H9 (cell line): ENCODE measurements around the gene CCDC9B. TPM values are rescaled to one million over a fixed set of nuclear protein-coding genes. Genes with fewer than 3 reads are reported as not detected.
A peak's percentile ranks its signal among the peaks of the same experiment; 100 is the strongest.

Source experiments
- DNase-seq: peaks from one replicate; pipeline ENCODE4 v3.0.0-alpha.2; 2017
- H2AFZ ChIP-seq: one replicate; pipeline ENCODE4 v1.6.1; 2013; ENCODE audit warnings: mild to moderate bottlenecking, low read length, control low read depth, moderate library complexity
- H2AK5ac ChIP-seq: 2 replicates; pipeline ENCODE4 v1.6.1; 2013; ENCODE audit warnings: low read length, control low read depth, mixed read lengths; ENCODE audit not compliant: insufficient read length
- H2BK120ac ChIP-seq: one replicate; pipeline ENCODE4 v1.6.1; 2013; ENCODE audit warnings: low read depth, mild to moderate bottlenecking, low read length, control low read depth, inconsistent platforms; ENCODE audit not compliant: poor library complexity, severe bottlenecking
- H2BK12ac ChIP-seq: 2 replicates; pipeline ENCODE4 v1.6.1; 2013; ENCODE audit warnings: low read length, control low read depth, mixed read lengths, low read depth; ENCODE audit not compliant: insufficient read length
- H2BK15ac ChIP-seq: 2 replicates; pipeline ENCODE4 v1.6.1; 2013; ENCODE audit warnings: low read depth, low read length, control low read depth
- H2BK20ac ChIP-seq: one replicate; pipeline ENCODE4 v1.6.1; 2013; ENCODE audit warnings: low read depth, mild to moderate bottlenecking, low read length, control low read depth, inconsistent platforms; ENCODE audit not compliant: poor library complexity, severe bottlenecking
- H2BK5ac ChIP-seq: 2 replicates; pipeline ENCODE4 v1.6.1; 2013; ENCODE audit warnings: low read length, control low read depth, mixed read lengths; ENCODE audit not compliant: insufficient read length
- H3K14ac ChIP-seq: 2 replicates; pipeline ENCODE4 v1.6.1; 2013; ENCODE audit warnings: low read length, control low read depth; ENCODE audit not compliant: insufficient read depth
- H3K18ac ChIP-seq: 2 replicates; pipeline ENCODE4 v1.6.1; 2013; ENCODE audit warnings: low read depth, mild to moderate bottlenecking, mixed read lengths, low read length, control low read depth; ENCODE audit not compliant: insufficient read length
- H3K23ac ChIP-seq: 2 replicates; pipeline ENCODE4 v1.6.1; 2013; ENCODE audit warnings: low read length, control low read depth, mixed read lengths, low read depth; ENCODE audit not compliant: insufficient read length
- H3K23me2 ChIP-seq: 2 replicates; pipeline ENCODE4 v1.6.1; 2013; ENCODE audit warnings: low read depth, mild to moderate bottlenecking, mixed read lengths, low read length, control low read depth; ENCODE audit not compliant: insufficient read length, poor library complexity, severe bottlenecking
- H3K27ac ChIP-seq: 2 replicates; pipeline ENCODE4 v1.5.1; 2013; ENCODE audit warnings: low read length, control low read depth, mixed read lengths, low read depth; ENCODE audit not compliant: insufficient read length
- H3K27me3 ChIP-seq: 2 replicates; pipeline ENCODE4 v1.6.1; 2013; ENCODE audit warnings: low read length, control low read depth, inconsistent platforms; ENCODE audit not compliant: insufficient read depth
- H3K4ac ChIP-seq: 2 replicates; pipeline ENCODE4 v1.6.1; 2013; ENCODE audit warnings: low read depth, mild to moderate bottlenecking, control low read depth, inconsistent platforms, low read length, moderate library complexity
- H3K4me1 ChIP-seq: 2 replicates; pipeline ENCODE4 v1.6.1; 2013; ENCODE audit warnings: low read length, control low read depth, inconsistent platforms; ENCODE audit not compliant: insufficient read depth
- H3K4me2 ChIP-seq: 2 replicates; pipeline ENCODE4 v1.6.1; 2013; ENCODE audit warnings: low read length, control low read depth, mixed read lengths; ENCODE audit not compliant: insufficient read length, insufficient read depth
- H3K56ac ChIP-seq: 2 replicates; pipeline ENCODE4 v1.6.1; 2013; ENCODE audit warnings: low read depth, mild to moderate bottlenecking, mixed read lengths, low read length, control low read depth; ENCODE audit not compliant: insufficient read length
- H3K79me1 ChIP-seq: 2 replicates; pipeline ENCODE4 v1.6.1; 2013; ENCODE audit warnings: low read depth, mild to moderate bottlenecking, moderate library complexity, low read length, control low read depth, inconsistent platforms; ENCODE audit not compliant: insufficient read depth, poor library complexity, severe bottlenecking
- H3K79me2 ChIP-seq: 2 replicates; pipeline ENCODE4 v1.6.1; 2013; ENCODE audit warnings: low read length, control low read depth, inconsistent platforms; ENCODE audit not compliant: insufficient read depth
- H3K9ac ChIP-seq: 2 replicates; pipeline ENCODE4 v1.6.1; 2013; ENCODE audit warnings: low read length, control low read depth, mixed read lengths; ENCODE audit not compliant: insufficient read length; ENCODE audit errors: extremely low read depth
- H3K9me3 ChIP-seq: one replicate; pipeline ENCODE4 v1.6.1; 2013; ENCODE audit warnings: low read depth, low read length, inconsistent platforms; ENCODE audit not compliant: control insufficient read depth
- H3T11ph ChIP-seq: one replicate; pipeline ENCODE4 v1.6.1; 2013; ENCODE audit warnings: mild to moderate bottlenecking, low read length, control low read depth, inconsistent platforms
- H4K20me1 ChIP-seq: one replicate; pipeline ENCODE4 v1.6.1; 2013; ENCODE audit not compliant: control insufficient read depth, insufficient read length, insufficient read depth
- H4K5ac ChIP-seq: 2 replicates; pipeline ENCODE4 v1.6.1; 2013; ENCODE audit warnings: low read depth, mild to moderate bottlenecking, mixed read lengths, low read length, control low read depth; ENCODE audit not compliant: insufficient read length
- H4K8ac ChIP-seq: replicated peaks from 2 replicates; pipeline ENCODE4 v1.6.1; 2013; ENCODE audit warnings: low read length, control low read depth, mixed read lengths, low read depth; ENCODE audit not compliant: insufficient read length
- H4K91ac ChIP-seq: 2 replicates; pipeline ENCODE4 v1.6.1; 2013; ENCODE audit warnings: low read depth, mild to moderate bottlenecking, moderate library complexity, mixed read lengths, low read length, control low read depth; ENCODE audit not compliant: insufficient read length
- H3K27ac Mint-ChIP-seq, 3 experiments: 2 replicates in 2 of 3; 3 replicates in 1 of 3; pipeline ENCODE4 v1.8.0; 2020 to 2021; ENCODE audit warnings: mixed read lengths in 3 of 3, mild to moderate bottlenecking in 1 of 3, moderate library complexity in 1 of 3
- H3K27me3 Mint-ChIP-seq: 2 replicates; pipeline ENCODE4 v1.8.0; 2021; ENCODE audit warnings: low read depth, mild to moderate bottlenecking, moderate library complexity, mixed read lengths
- H3K36me3 Mint-ChIP-seq, 3 experiments: 2 replicates in 2 of 3; 3 replicates in 1 of 3; pipeline ENCODE4 v1.8.0; 2020 to 2021; ENCODE audit warnings: low read depth in 3 of 3, mixed read lengths in 3 of 3; ENCODE audit not compliant: insufficient read depth in 1 of 3
- H3K4me1 Mint-ChIP-seq, 2 experiments: 2 replicates each; pipeline ENCODE4 v1.8.0; 2020; ENCODE audit warnings: mixed read lengths in 2 of 2
- H3K4me3 Mint-ChIP-seq, 2 experiments: 2 replicates in 1 of 2; 3 replicates in 1 of 2; pipeline ENCODE4 v1.8.0; 2020 to 2021; ENCODE audit warnings: mild to moderate bottlenecking in 2 of 2, mixed read lengths in 2 of 2, moderate library complexity in 1 of 2
- H3K9me3 Mint-ChIP-seq, 2 experiments: 2 replicates in 1 of 2; 3 replicates in 1 of 2; pipeline ENCODE4 v1.8.0; 2020; ENCODE audit warnings: mild to moderate bottlenecking in 2 of 2, mixed read lengths in 2 of 2, moderate library complexity in 1 of 2
- WGBS: extraction: QIAGEN DNeasy Blood & Tissue Kit; methylation state at CpG from one replicate; pipeline ENCODE4 v1.1.7; 2013; ENCODE audit warnings: missing lambda C conversion rate, low lambda C conversion rate, mixed read lengths; ENCODE audit not compliant: insufficient read length; ENCODE audit errors: extremely low coverage; 5-methylcytosine and 5-hydroxymethylcytosine counted together
- total RNA-seq: library from RNA; stranded (reverse); gene quantifications from 2 replicates; pipeline ENCODE4 v1.2.1, GENCODE V29; 2021
- TF ChIP-seq, protein P1 (sequence below): fragments of 200-600 bp; sonication (generic); conservative IDR thresholded peaks from 3 replicates; pipeline ENCODE4 v1.8.0; 2021; ENCODE audit warnings: antibody characterized with exemption, mild to moderate bottlenecking

Gene CCDC9B
- total RNA-seq, 1 experiment from 2014 or later = 0.48 TPM

DNA sequence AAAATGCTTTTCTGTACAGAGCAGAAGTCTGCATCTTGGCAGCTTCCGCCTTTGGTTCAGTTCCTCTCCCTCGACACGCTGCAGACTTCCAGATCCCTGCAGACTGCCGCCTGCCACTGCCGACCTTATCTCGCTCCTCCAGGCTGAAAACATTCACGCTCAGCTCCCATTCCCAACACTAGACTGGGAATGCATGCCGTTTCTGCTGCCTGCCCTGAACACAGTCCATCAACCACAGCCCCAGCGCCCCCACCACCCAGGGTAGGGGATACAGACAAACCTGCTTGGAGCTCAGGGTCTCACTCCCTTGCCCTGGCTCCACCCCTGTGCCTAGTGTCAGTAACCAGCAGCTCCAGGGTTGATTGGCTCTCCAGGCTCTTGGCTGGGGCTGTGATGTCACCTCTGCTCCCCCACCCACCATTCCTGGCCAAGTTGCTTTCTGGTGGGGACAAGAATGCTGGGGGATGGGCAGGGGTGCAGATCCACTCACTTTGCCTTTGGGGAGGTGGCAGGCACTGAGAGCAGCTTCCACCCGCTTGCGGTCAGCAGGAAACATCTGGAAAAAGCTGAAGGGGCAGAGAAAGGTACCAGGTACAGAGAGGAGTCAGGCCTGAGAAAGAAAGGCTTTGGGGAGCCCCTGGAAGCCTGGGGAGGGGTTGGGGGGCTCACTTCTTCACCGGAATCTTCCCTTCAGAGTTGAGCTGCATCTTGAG is 39.1 kb downstream of the CCDC9B start:
- no peak overlapping the region for H3T11ph ChIP-seq
- no peak overlapping the region for H4K5ac ChIP-seq
- TF ChIP-seq, protein P1, sequence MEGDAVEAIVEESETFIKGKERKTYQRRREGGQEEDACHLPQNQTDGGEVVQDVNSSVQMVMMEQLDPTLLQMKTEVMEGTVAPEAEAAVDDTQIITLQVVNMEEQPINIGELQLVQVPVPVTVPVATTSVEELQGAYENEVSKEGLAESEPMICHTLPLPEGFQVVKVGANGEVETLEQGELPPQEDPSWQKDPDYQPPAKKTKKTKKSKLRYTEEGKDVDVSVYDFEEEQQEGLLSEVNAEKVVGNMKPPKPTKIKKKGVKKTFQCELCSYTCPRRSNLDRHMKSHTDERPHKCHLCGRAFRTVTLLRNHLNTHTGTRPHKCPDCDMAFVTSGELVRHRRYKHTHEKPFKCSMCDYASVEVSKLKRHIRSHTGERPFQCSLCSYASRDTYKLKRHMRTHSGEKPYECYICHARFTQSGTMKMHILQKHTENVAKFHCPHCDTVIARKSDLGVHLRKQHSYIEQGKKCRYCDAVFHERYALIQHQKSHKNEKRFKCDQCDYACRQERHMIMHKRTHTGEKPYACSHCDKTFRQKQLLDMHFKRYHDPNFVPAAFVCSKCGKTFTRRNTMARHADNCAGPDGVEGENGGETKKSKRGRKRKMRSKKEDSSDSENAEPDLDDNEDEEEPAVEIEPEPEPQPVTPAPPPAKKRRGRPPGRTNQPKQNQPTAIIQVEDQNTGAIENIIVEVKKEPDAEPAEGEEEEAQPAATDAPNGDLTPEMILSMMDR = no peak
- H2BK12ac ChIP-seq = no peak overlapping the region
- H3K23me2 ChIP-seq = no peaks in the 10 kb centered on the region
- no peaks in the 10 kb centered on the region for H3K9me3 ChIP-seq
- no peak overlapping the region for H4K8ac ChIP-seq
- DNase-seq = peak; percentile 85
- H3K18ac ChIP-seq = no peak overlapping the region
- H3K79me2 ChIP-seq = no peaks in the 10 kb centered on the region
- no peak overlapping the region for H3K56ac ChIP-seq
- no peak overlapping the region for H2BK120ac ChIP-seq
- no peaks in the 10 kb centered on the region for H3K79me1 ChIP-seq
- 0 out of 7 replicates have a peak overlapping the region, but pooled peaks of 1 of the 3 experiments have one; percentile 38 for H3K27ac Mint-ChIP-seq
- no CpG with 5 or more reads among the region's 12 CpGs for WGBS
- H3K4me1 Mint-ChIP-seq = peaks cover 17 to 23% of the 10 kb centered on the region in 2 experiments
- H3K14ac ChIP-seq = peak overlapping the region; percentile 52; the same call in 1 of the 2 replicates
- peak overlapping the region in 1 of 2 experiments; percentile 66; a peak in 2 of 5 replicates for H3K4me3 Mint-ChIP-seq
- no peak overlapping the region for H2AFZ ChIP-seq
- peak overlapping the region; percentile 30 for H3K4me2 ChIP-seq
- peaks cover 2 to 16% (median 5%) of the 10 kb centered on the region in 3 experiments; a peak in 5 of 7 replicates for H3K36me3 Mint-ChIP-seq
- no peak overlapping the region for H2BK5ac ChIP-seq
- no peak overlapping the region for H3K9ac ChIP-seq
- no peaks in the 10 kb centered on the region for H3K27me3 ChIP-seq
- H2BK20ac ChIP-seq = no peak overlapping the region
- no peak overlapping the region for H2BK15ac ChIP-seq
- no peak overlapping the region for H4K91ac ChIP-seq
- H4K20me1 ChIP-seq = no peaks in the 10 kb centered on the region
- H3K9me3 Mint-ChIP-seq = peaks cover 15% of the 10 kb centered on the region in 2 experiments
- no peak overlapping the region for H2AK5ac ChIP-seq
- peaks cover 23% of the 10 kb centered on the region for H3K27me3 Mint-ChIP-seq
- no peak overlapping the region for H3K27ac ChIP-seq
- no peak overlapping the region for H3K23ac ChIP-seq
- H3K4ac ChIP-seq = no peak overlapping the region
- H3K4me1 ChIP-seq = no peaks in the 10 kb centered on the region; the same call in 1 of the 2 replicates
